A549 (cell line): ENCODE results near the gene ERGIC1. TPM values are rescaled to one million over a fixed set of nuclear protein-coding genes. Genes with fewer than 3 reads are reported as not detected.

Source experiments
- ATAC-seq, 2 experiments: fragments of 200-7000 bp in 1 of 2; fragments of >200 bp in 1 of 2; cut with Nextera tagmentation in 1 of 2; cut with Tn5 transposase in 1 of 2; 3 replicates each; pipeline versions ENCODE4 v1.8.0 to v1.9.1; 2018 to 2020; ENCODE audit warnings: mild to moderate bottlenecking in 1 of 2, moderate library complexity in 1 of 2
- CTCF ChIA-PET: fragments of 300-600 bp; sonication (Branson Sonifier 250); formaldehyde crosslinking; extraction: SDS; loops from one replicate; lab custom pipeline; 2021; ENCODE audit warnings: antibody characterized with exemption, inconsistent platforms; lab: Yijun Ruan, JAX
- POLR2A ChIA-PET: fragments of 350-600 bp; formaldehyde crosslinking; extraction: SDS; loops from one replicate; lab custom pipeline; 2021; ENCODE audit warnings: antibody characterized with exemption, inconsistent platforms; lab: Yijun Ruan, JAX
- DNase-seq, 2 experiments: peaks; one replicate each; pipeline versions ENCODE4 v3.0.0 to v3.0.0-alpha.2; 2011 to 2016; ENCODE audit warnings: low read depth in 1 of 2, low spot score in 1 of 2
- FAIRE-seq: peaks from 2 replicates; lab custom pipeline; 2011; peaks lifted over from hg19 to GRCh38; lab: Jason Lieb, UNC
- H3K27ac ChIP-seq, 2 experiments: fragments of >200 bp; sonication (Bioruptor Twin); formaldehyde crosslinking; 3 replicates each; pipeline ENCODE4 v1.5.1; 2016 to 2017
- H3K4me1 ChIP-seq: fragments of >200 bp; sonication (Bioruptor Twin); formaldehyde crosslinking; 3 replicates; pipeline ENCODE4 v1.6.1; 2016
- H3K4me2 ChIP-seq: fragments of >200 bp; sonication (Bioruptor Twin); formaldehyde crosslinking; 3 replicates; pipeline ENCODE4 v1.6.1; 2016
- H3K4me3 ChIP-seq: fragments of >200 bp; sonication (Bioruptor Twin); formaldehyde crosslinking; 3 replicates; pipeline ENCODE4 v1.5.1; 2016
- H3K9me3 ChIP-seq: fragments of >200 bp; sonication (Bioruptor Twin); formaldehyde crosslinking; 3 replicates; pipeline ENCODE4 v1.6.1; 2016
- BHLHE40 ChIP-seq: IDR thresholded peaks from 2 replicates; pipeline ENCODE4 v1.6.1; 2012; ENCODE audit warnings: low read depth, low read length, inconsistent platforms
- CBX2 ChIP-seq: fragments of 200-600 bp; sonication (generic); IDR thresholded peaks from 2 replicates; pipeline ENCODE4 v1.6.1; 2016; ENCODE audit warnings: low read depth, mild to moderate bottlenecking, borderline replicate concordance
- CBX8 ChIP-seq: fragments of 200-600 bp; sonication (generic); IDR thresholded peaks from 2 replicates; pipeline ENCODE4 v1.6.1; 2016
- CEBPB ChIP-seq, 2 experiments: fragments of >200 bp in 1 of 2; sonication (Bioruptor Twin) in 1 of 2; formaldehyde crosslinking in 1 of 2; IDR thresholded peaks; 2 replicates each; pipeline ENCODE4 v1.6.1; 2012 to 2016
- CHD2 ChIP-seq: fragments of 150-350 bp; IDR thresholded peaks from 2 replicates; pipeline ENCODE4 v1.6.1; 2014; ENCODE audit warnings: low read length; ENCODE audit not compliant: partially characterized antibody
- CHD4 ChIP-seq: fragments of 200-600 bp; sonication (generic); IDR thresholded peaks from 2 replicates; pipeline ENCODE4 v1.6.1; 2016; ENCODE audit warnings: antibody characterized with exemption, mild to moderate bottlenecking, borderline replicate concordance
- CTCF ChIP-seq: fragments of >200 bp; sonication (Bioruptor Twin); formaldehyde crosslinking; IDR thresholded peaks from 3 replicates; pipeline ENCODE4 v1.5.1; 2016
- EHF ChIP-seq: fragments of 250-450 bp; sonication (Bioruptor Pico); IDR thresholded peaks from 2 replicates; pipeline ENCODE4 v1.5.0; 2020; ENCODE audit warnings: mild to moderate bottlenecking
- EHMT2 ChIP-seq: fragments of 200-600 bp; sonication (generic); IDR thresholded peaks from 2 replicates; pipeline ENCODE4 v1.6.1; 2016; ENCODE audit warnings: antibody characterized with exemption, low read depth, mild to moderate bottlenecking, moderate library complexity
- EP300 ChIP-seq, 2 experiments: fragments of >200 bp; sonication (Bioruptor Twin); formaldehyde crosslinking; IDR thresholded peaks; 2 replicates in 1 of 2; 3 replicates in 1 of 2; pipeline ENCODE4 v1.6.1; 2016 to 2017
- ESRRA ChIP-seq: fragments of 150-350 bp; IDR thresholded peaks from 2 replicates; pipeline ENCODE4 v1.6.1; 2014; ENCODE audit warnings: mild to moderate bottlenecking, low read length, borderline replicate concordance
- FOSB ChIP-seq: fragments of 250-450 bp; sonication (Bioruptor Pico); IDR thresholded peaks from 2 replicates; pipeline ENCODE4 v1.5.0; 2020; ENCODE audit warnings: mild to moderate bottlenecking, moderate library complexity
- FOSL2 ChIP-seq, 2 experiments: fragments of 450-650 bp in 1 of 2; fragments of >200 bp in 1 of 2; sonication (Bioruptor Twin) in 1 of 2; formaldehyde crosslinking; IDR thresholded peaks; 2 replicates each; pipeline versions ENCODE4 v1.5.0 to v1.6.1; 2016 to 2020; ENCODE audit warnings: mild to moderate bottlenecking in 1 of 2, moderate library complexity in 1 of 2
- FOXS1 ChIP-seq: fragments of 250-450 bp; sonication (Bioruptor Pico); IDR thresholded peaks from 2 replicates; pipeline ENCODE4 v1.5.0; 2020; ENCODE audit warnings: mild to moderate bottlenecking, moderate library complexity
- GATA3 ChIP-seq: IDR thresholded peaks from 2 replicates; pipeline ENCODE4 v1.6.1; 2012; ENCODE audit warnings: borderline replicate concordance
- HES2 ChIP-seq: fragments of >200 bp; sonication (Bioruptor Twin); formaldehyde crosslinking; IDR thresholded peaks from 2 replicates; pipeline ENCODE4 v1.6.1; 2016
- HMGXB4 ChIP-seq: fragments of 250-450 bp; sonication (Bioruptor Pico); IDR thresholded peaks from 2 replicates; pipeline ENCODE4 v1.5.0; 2021; ENCODE audit warnings: mild to moderate bottlenecking, moderate library complexity, borderline replicate concordance
- HOXA7 ChIP-seq: fragments of 250-450 bp; sonication (Bioruptor Pico); IDR thresholded peaks from 2 replicates; pipeline ENCODE4 v1.5.0; 2020; ENCODE audit warnings: mild to moderate bottlenecking, moderate library complexity
- HOXB5 ChIP-seq: fragments of 250-450 bp; sonication (Bioruptor Pico); IDR thresholded peaks from 2 replicates; pipeline ENCODE4 v1.5.0; 2020; ENCODE audit warnings: mild to moderate bottlenecking, moderate library complexity
- JUNB ChIP-seq: fragments of >200 bp; sonication (Bioruptor Twin); formaldehyde crosslinking; IDR thresholded peaks from 2 replicates; pipeline ENCODE4 v1.6.1; 2016
- KDM1A ChIP-seq: fragments of 200-600 bp; sonication (generic); IDR thresholded peaks from 2 replicates; pipeline ENCODE4 v1.6.1; 2016; ENCODE audit warnings: low read depth, mild to moderate bottlenecking
- KDM5A ChIP-seq: fragments of 200-600 bp; sonication (generic); IDR thresholded peaks from 2 replicates; pipeline ENCODE4 v1.6.1; 2016; ENCODE audit warnings: antibody characterized with exemption, mild to moderate bottlenecking
- MAFK ChIP-seq: fragments of 450-650 bp; IDR thresholded peaks from 2 replicates; pipeline ENCODE4 v1.6.1; 2014; ENCODE audit not compliant: partially characterized antibody
- MAX ChIP-seq: IDR thresholded peaks from 2 replicates; pipeline ENCODE4 v1.6.1; 2012
- MYC ChIP-seq: IDR thresholded peaks from 2 replicates; pipeline ENCODE4 v1.6.1; 2012; ENCODE audit warnings: mild to moderate bottlenecking, inconsistent platforms, low read length, improper control_type of control experiment, borderline replicate concordance
- NFE2L2 ChIP-seq: fragments of 150-350 bp; conservative IDR thresholded peaks from 2 replicates; pipeline ENCODE4 v1.6.1; 2014; ENCODE audit warnings: low read length
- PBX3 ChIP-seq: IDR thresholded peaks from 2 replicates; pipeline ENCODE4 v1.6.1; 2012
- PHF8 ChIP-seq: fragments of 200-600 bp; sonication (generic); IDR thresholded peaks from 2 replicates; pipeline ENCODE4 v1.6.1; 2016; ENCODE audit warnings: low read depth, mild to moderate bottlenecking, antibody characterized with exemption, moderate library complexity, borderline replicate concordance
- POLR2AphosphoS2 ChIP-seq: conservative IDR thresholded peaks from 2 replicates; pipeline ENCODE4 v1.6.1; 2012; ENCODE audit warnings: low read length, improper control_type of control experiment, inconsistent platforms
- RARB ChIP-seq: fragments of 250-450 bp; sonication (Bioruptor Pico); IDR thresholded peaks from 2 replicates; pipeline ENCODE4 v1.8.0; 2021; ENCODE audit warnings: mild to moderate bottlenecking, moderate library complexity
- RFX5 ChIP-seq: fragments of 450-650 bp; IDR thresholded peaks from 2 replicates; pipeline ENCODE4 v1.7.1; 2014; ENCODE audit warnings: antibody characterized with exemption, mild to moderate bottlenecking, moderate library complexity
- RNF2 ChIP-seq: fragments of 200-600 bp; sonication (generic); IDR thresholded peaks from 2 replicates; pipeline ENCODE4 v1.6.1; 2016; ENCODE audit warnings: low read depth, mild to moderate bottlenecking, antibody characterized with exemption, moderate library complexity, borderline replicate concordance
- SMC3 ChIP-seq: fragments of >200 bp; sonication (Bioruptor Twin); formaldehyde crosslinking; IDR thresholded peaks from 3 replicates; pipeline ENCODE4 v1.6.1; 2018; ENCODE audit warnings: inconsistent platforms
- SREBF2 ChIP-seq: fragments of 450-650 bp; IDR thresholded peaks from 2 replicates; pipeline ENCODE4 v1.6.1; 2014; ENCODE audit warnings: mild to moderate bottlenecking, moderate library complexity
- TFCP2L1 ChIP-seq: fragments of 250-450 bp; sonication (Bioruptor Pico); IDR thresholded peaks from 2 replicates; pipeline ENCODE4 v1.5.0; 2021; ENCODE audit warnings: mild to moderate bottlenecking
- TP53 ChIP-seq: fragments of 250-450 bp; sonication (Bioruptor Pico); IDR thresholded peaks from 2 replicates; pipeline ENCODE4 v1.5.0; 2021; ENCODE audit warnings: mild to moderate bottlenecking, moderate library complexity
- USF2 ChIP-seq: fragments of 450-650 bp; IDR thresholded peaks from 2 replicates; pipeline ENCODE4 v1.6.1; 2014; ENCODE audit warnings: antibody characterized with exemption
- ZC3H11A ChIP-seq: fragments of 450-650 bp; IDR thresholded peaks from 2 replicates; pipeline ENCODE4 v1.6.1; 2014; ENCODE audit warnings: antibody characterized with exemption, mild to moderate bottlenecking
- ZSCAN20 ChIP-seq: fragments of 250-450 bp; sonication (Bioruptor Pico); IDR thresholded peaks from 2 replicates; pipeline ENCODE4 v1.8.0; 2022; ENCODE audit warnings: mild to moderate bottlenecking, moderate library complexity
- WGBS: methylation state at CpG from one replicate; pipeline ENCODE4 v1.1.6; 2017; ENCODE audit errors: missing lambda C conversion rate; 5-methylcytosine and 5-hydroxymethylcytosine counted together
- polyA plus RNA-seq, 4 experiments: library from polyadenylated mRNA; depleted of rRNA in 3 of 4; stranded (reverse); fragments of >200 nt; fragmentation: RNase III in 1 of 4; extraction: RNeasy Plus Mini Kit Qiagen cat#74134 plus additional on column Dnase treatment in 1 of 4; gene quantifications; 2 replicates in 3 of 4; 3 replicates in 1 of 4; pipeline ENCODE4 v1.2.3, GENCODE V29; 2011 to 2017

ERGIC1 gene
- polyA plus RNA-seq, 2 of the 4 experiments (the other 2 are of a cell fraction), result 176 to 304 TPM

- CTCF ChIA-PET, result interaction anchor here (1.0 to 3.9 kb wide), 5 partner anchors 13 to 248 kb away, joined by 3 to 34 read pairs (median 5); no protein-coding TSS in a partner anchor
- peaks cover 72% of the 10 kb centered on the region for H3K4me1 ChIP-seq
- peak overlapping the region; percentile 39; the same call in 2 of the 3 replicates for H3K4me2 ChIP-seq
- no peak overlapping the region for H3K4me3 ChIP-seq
- 93% methylated on average over 8 of the region's 8 CpGs for WGBS
- FAIRE-seq (no peak), DNase-seq (no peak), ATAC-seq (no peak)
- H3K27ac ChIP-seq, result peak overlapping the region; percentile 94 to 95
- no peaks in the 10 kb centered on the region for H3K9me3 ChIP-seq
- POLR2A ChIA-PET, result interaction anchor here (1.1 kb wide), 1 partner anchor 34 kb away, joined by 3 read pairs; no protein-coding TSS in a partner anchor
- no peak for TF ChIP-seq CTCF
- TF ChIP-seq POLR2AphosphoS2, result no peak
- no peak for TF ChIP-seq RNF2
- TF ChIP-seq FOXS1 (CRISPR knock-in tag), result no peak
- TF ChIP-seq RARB (CRISPR knock-in tag), result peak; percentile 78; the same call in 1 of the 2 replicates
- TF ChIP-seq HMGXB4 (CRISPR knock-in tag), result no peak
- no peak for TF ChIP-seq GATA3
- no peak for TF ChIP-seq EP300 (IDR thresholded peaks at IDR 0.05)
- no peak for TF ChIP-seq NFE2L2
- no peak for TF ChIP-seq JUNB
- no peak for TF ChIP-seq MYC
- TF ChIP-seq HOXA7 (CRISPR knock-in tag), result peak; percentile 78; the same call in 1 of the 2 replicates
- TF ChIP-seq CHD2, result no peak
- no peak for TF ChIP-seq CHD4
- TF ChIP-seq PHF8, result no peak
- TF ChIP-seq SREBF2, result no peak
- TF ChIP-seq TFCP2L1 (CRISPR knock-in tag), result no peak
- TF ChIP-seq FOSL2 (IDR thresholded peaks at IDR 0.05), result no peak
- no peak for TF ChIP-seq FOSL2 (CRISPR knock-in tag; IDR thresholded peaks at IDR 0.05)
- TF ChIP-seq BHLHE40, result no peak
- no peak for TF ChIP-seq CBX2
- TF ChIP-seq SMC3, result no peak
- no peak for TF ChIP-seq KDM5A
- TF ChIP-seq ESRRA, result no peak
- peak; percentile 68; the same call in 1 of the 2 replicates for TF ChIP-seq HOXB5
- TF ChIP-seq RFX5, result no peak
- no peak for TF ChIP-seq KDM1A
- TF ChIP-seq HES2, result no peak
- TF ChIP-seq PBX3, result no peak
- TF ChIP-seq MAFK, result no peak
- no peak for TF ChIP-seq USF2
- TF ChIP-seq CBX8, result no peak
- TF ChIP-seq EHMT2, result no peak
- no peak for TF ChIP-seq ZC3H11A
- 0 out of 2 replicates have a peak, but pooled peaks have one; percentile 34 for TF ChIP-seq FOSB (CRISPR knock-in tag)
- no peak for TF ChIP-seq MAX
- TF ChIP-seq CEBPB (IDR thresholded peaks at IDR 0.05), result no peak
- peak; percentile 85; the same call in 1 of the 2 replicates for TF ChIP-seq EHF (CRISPR knock-in tag)
- TF ChIP-seq TP53 (CRISPR knock-in tag), result peak; percentile 65; the same call in 1 of the 2 replicates
- no peak for TF ChIP-seq ZSCAN20
Measured at GRCh38 chr5:172954751-172955159, 120.7 kb downstream of the ERGIC1 start.
